ENCODE results near the gene CAMK2D. TPM values are rescaled to one million over a fixed set of nuclear protein-coding genes. Genes with fewer than 3 reads are reported as not detected.
"Not testable (repeated sequence)": the region's sequence is repeated elsewhere in the genome, so short reads cannot be mapped to it uniquely, and the experiment has no call there.

CAMK2D gene
- total RNA-seq, 2 donors from 2014 or later, result 85.0 to 92.9 TPM

- not testable (repeated sequence) for H3K36me3 Mint-ChIP-seq (ENCODE audit: insufficient read depth in 2 of 2); H3K27me3 Mint-ChIP-seq (ENCODE audit: low read depth); ATAC-seq (replicated peaks in 1 of 2); H3K4me3 Mint-ChIP-seq; H3K9me3 Mint-ChIP-seq; DNase-seq; H3K27ac Mint-ChIP-seq
- H3K4me1 Mint-ChIP-seq (ENCODE audit: low read depth), result peaks cover 62% of the 10 kb centered on the region
These were observed 58.9 kb downstream of the CAMK2D start for GRCh38 chr4:113702596-113702995.

GRCh38 chr4:113701169-113701568 lies 60.4 kb downstream of the CAMK2D start:
- Mint-ChIP-seq H3K36me3 (ENCODE audit: insufficient read depth in 2 of 2) (peaks cover 3 to 8% of the 10 kb centered on the region in 2 donors), H3K9me3 (no peaks in the 10 kb centered on the region), H3K27ac (no peak overlapping the region), H3K27me3 (ENCODE audit: low read depth) (no peaks in the 10 kb centered on the region), H3K4me1 (ENCODE audit: low read depth) (peaks cover 53% of the 10 kb centered on the region), H3K4me3 (no peak overlapping the region)
- ATAC-seq (replicated peaks in 1 of 2) (no peak), DNase-seq (no peak)

GRCh38 chr4:113700602-113701150 lies 60.9 kb downstream of the CAMK2D start:
- Mint-ChIP-seq H3K27ac (peak overlapping the region; percentile 18), H3K36me3 (ENCODE audit: insufficient read depth in 2 of 2) (peaks cover 3 to 8% of the 10 kb centered on the region in 2 donors)

GRCh38 chr4:113699772-113700171 lies 61.8 kb downstream of the CAMK2D start:
- peaks cover 3 to 8% of the 10 kb centered on the region in 2 donors for H3K36me3 Mint-ChIP-seq (ENCODE audit: insufficient read depth in 2 of 2)
- no peak for ATAC-seq (replicated peaks in 1 of 2)
- DNase-seq, result no peak
- H3K27me3 Mint-ChIP-seq (ENCODE audit: low read depth), result no peaks in the 10 kb centered on the region
- H3K4me3 Mint-ChIP-seq, result peak overlapping the region in 1 of 2 donors; percentile 33
- H3K4me1 Mint-ChIP-seq (ENCODE audit: low read depth), result peaks cover 42% of the 10 kb centered on the region
- no peaks in the 10 kb centered on the region for H3K9me3 Mint-ChIP-seq
- peak overlapping the region; percentile 92 for H3K27ac Mint-ChIP-seq

More at GRCh38 chr4:113700602-113701150, 60.9 kb downstream of the CAMK2D start:
- no peaks in the 10 kb centered on the region for H3K9me3 Mint-ChIP-seq
- H3K4me1 Mint-ChIP-seq (ENCODE audit: low read depth), result peaks cover 49% of the 10 kb centered on the region
- no peaks in the 10 kb centered on the region for H3K27me3 Mint-ChIP-seq (ENCODE audit: low read depth)
- ATAC-seq (replicated peaks in 1 of 2), result no peak
- H3K4me3 Mint-ChIP-seq, result no peak overlapping the region
- no peak for DNase-seq

- peak overlapping the region in 1 of 2 donors; percentile 2 for H3K4me3 Mint-ChIP-seq
- no peaks in the 10 kb centered on the region for H3K27me3 Mint-ChIP-seq (ENCODE audit: low read depth)
- H3K4me1 Mint-ChIP-seq (ENCODE audit: low read depth), result peaks cover 34% of the 10 kb centered on the region
- H3K27ac Mint-ChIP-seq, result peak overlapping the region; percentile 44
- H3K9me3 Mint-ChIP-seq, result no peaks in the 10 kb centered on the region
- ATAC-seq (replicated peaks in 1 of 2), result peak; percentile 58 to 67
- no peak for DNase-seq
- H3K36me3 Mint-ChIP-seq (ENCODE audit: insufficient read depth in 2 of 2), result peaks cover 3% of the 10 kb centered on the region in 2 donors
These were observed 64.1 kb downstream of the CAMK2D start for GRCh38 chr4:113697429-113697828.

GRCh38 chr4:113695328-113696169 lies 66.0 kb downstream of the CAMK2D start:
- H3K36me3 Mint-ChIP-seq (ENCODE audit: insufficient read depth in 2 of 2), result peaks cover 0 to 4% of the 10 kb centered on the region in 2 donors
- no peak overlapping the region for H3K27ac Mint-ChIP-seq
- H3K27me3 Mint-ChIP-seq (ENCODE audit: low read depth), result no peaks in the 10 kb centered on the region
- peaks cover 36% of the 10 kb centered on the region for H3K4me1 Mint-ChIP-seq (ENCODE audit: low read depth)
- no peak overlapping the region for H3K4me3 Mint-ChIP-seq
- no peaks in the 10 kb centered on the region for H3K9me3 Mint-ChIP-seq
- no peak for DNase-seq
- peak; percentile 73 to 82 for ATAC-seq (replicated peaks in 1 of 2)

GRCh38 chr4:113694008-113694407 lies 67.5 kb downstream of the CAMK2D start:
- no peak overlapping the region for H3K4me3 Mint-ChIP-seq
- no peak for ATAC-seq (replicated peaks in 1 of 2)
- H3K4me1 Mint-ChIP-seq (ENCODE audit: low read depth), result peaks cover 32% of the 10 kb centered on the region
- DNase-seq, result no peak
- no peaks in the 10 kb centered on the region for H3K9me3 Mint-ChIP-seq
- H3K27me3 Mint-ChIP-seq (ENCODE audit: low read depth), result no peaks in the 10 kb centered on the region
- peaks cover 3 to 9% of the 10 kb centered on the region in 2 donors for H3K36me3 Mint-ChIP-seq (ENCODE audit: insufficient read depth in 2 of 2)
- H3K27ac Mint-ChIP-seq, result peak overlapping the region; percentile 55

GRCh38 chr4:113692809-113693411 lies 68.6 kb downstream of the CAMK2D start:
- ATAC-seq (replicated peaks in 1 of 2), result peak in 1 of 2 donors; percentile 25

GRCh38 chr4:113691676-113692075 lies 69.9 kb downstream of the CAMK2D start:
- Mint-ChIP-seq H3K27me3 (ENCODE audit: low read depth) (no peaks in the 10 kb centered on the region), H3K4me1 (ENCODE audit: low read depth) (peaks cover 49% of the 10 kb centered on the region), H3K36me3 (ENCODE audit: insufficient read depth in 2 of 2) (peaks cover 4 to 18% of the 10 kb centered on the region in 2 donors), H3K9me3 (no peaks in the 10 kb centered on the region), H3K4me3 (no peak overlapping the region), H3K27ac (no peak overlapping the region)
- DNase-seq, result no peak
- ATAC-seq (replicated peaks in 1 of 2), result no peak

More at GRCh38 chr4:113692809-113693411, 68.6 kb downstream of the CAMK2D start:
- DNase-seq, result no peak
- Mint-ChIP-seq H3K27me3 (ENCODE audit: low read depth) (no peaks in the 10 kb centered on the region), H3K9me3 (no peaks in the 10 kb centered on the region), H3K4me1 (ENCODE audit: low read depth) (peaks cover 37% of the 10 kb centered on the region), H3K4me3 (peak overlapping the region; percentile 44 to 46), H3K36me3 (ENCODE audit: insufficient read depth in 2 of 2) (peaks cover 3 to 12% of the 10 kb centered on the region in 2 donors), H3K27ac (peak overlapping the region; percentile 25)

- ATAC-seq (replicated peaks in 1 of 2) (no peak), DNase-seq (no peak)
- H3K4me1 Mint-ChIP-seq (ENCODE audit: low read depth), result peaks cover 64% of the 10 kb centered on the region
- H3K36me3 Mint-ChIP-seq (ENCODE audit: insufficient read depth in 2 of 2), result peaks cover 4 to 21% of the 10 kb centered on the region in 2 donors
- H3K27ac Mint-ChIP-seq, result peak overlapping the region; percentile 85
- H3K4me3 Mint-ChIP-seq, result no peak overlapping the region
- no peaks in the 10 kb centered on the region for H3K9me3 Mint-ChIP-seq
- H3K27me3 Mint-ChIP-seq (ENCODE audit: low read depth), result no peaks in the 10 kb centered on the region
These were observed 72.1 kb downstream of the CAMK2D start for GRCh38 chr4:113689394-113689793.

- no peaks in the 10 kb centered on the region for H3K27me3 Mint-ChIP-seq (ENCODE audit: low read depth)
- no peaks in the 10 kb centered on the region for H3K9me3 Mint-ChIP-seq
- peaks cover 11 to 31% of the 10 kb centered on the region in 2 donors for H3K36me3 Mint-ChIP-seq (ENCODE audit: insufficient read depth in 2 of 2)
- H3K27ac Mint-ChIP-seq, result peak overlapping the region; percentile 74
- ATAC-seq (replicated peaks in 1 of 2), result no peak
- peak in 1 of 2 donors; percentile 16 for DNase-seq
- H3K4me1 Mint-ChIP-seq (ENCODE audit: low read depth), result peaks cover 77% of the 10 kb centered on the region
- H3K4me3 Mint-ChIP-seq, result peak overlapping the region; percentile 42 to 81
These were observed 74.3 kb downstream of the CAMK2D start for GRCh38 chr4:113687067-113687718.

GRCh38 chr4:113685157-113685556 lies 76.4 kb downstream of the CAMK2D start:
- peaks cover 74% of the 10 kb centered on the region for H3K4me1 Mint-ChIP-seq (ENCODE audit: low read depth)
- not testable (repeated sequence) for H3K9me3 Mint-ChIP-seq; H3K27me3 Mint-ChIP-seq (ENCODE audit: low read depth); DNase-seq; ATAC-seq (replicated peaks in 1 of 2)
- peak overlapping the region; percentile 75 for H3K27ac Mint-ChIP-seq
- peaks cover 20 to 40% of the 10 kb centered on the region in 2 donors for H3K36me3 Mint-ChIP-seq (ENCODE audit: insufficient read depth in 2 of 2)
- H3K4me3 Mint-ChIP-seq, result peak overlapping the region; percentile 63 to 73
